SK-N-SH treated with all-trans-retinoic acid at 6 μM for 48 hours (cell line): ENCODE data around the gene LPIN1.

Experiments
- ATAC-seq: fragments of 200-7000 bp; cut with Tn5 transposase; 3 replicates; pipeline ENCODE4 v1.9.1; 2020; ENCODE audit warnings: mild to moderate bottlenecking, moderate library complexity
- ARNTL ChIP-seq: fragments of 450-650 bp; formaldehyde crosslinking; IDR thresholded peaks from 2 replicates; pipeline ENCODE4 v1.5.0; 2020; ENCODE audit warnings: low read depth, mild to moderate bottlenecking, moderate library complexity, borderline replicate concordance
- BACH2 ChIP-seq: fragments of 250-450 bp; sonication (Bioruptor Pico); IDR thresholded peaks from 2 replicates; pipeline ENCODE4 v1.9.0; 2021; ENCODE audit warnings: mild to moderate bottlenecking, borderline replicate concordance
- CSDC2 ChIP-seq: fragments of 250-450 bp; sonication (Bioruptor Pico); IDR thresholded peaks from 2 replicates; pipeline ENCODE4 v1.5.0; 2020; ENCODE audit warnings: mild to moderate bottlenecking, moderate library complexity
- ESRRG ChIP-seq: fragments of 250-450 bp; sonication (Bioruptor Pico); IDR thresholded peaks from 2 replicates; pipeline ENCODE4 v1.6.1; 2021; ENCODE audit warnings: mild to moderate bottlenecking
- GLIS3 ChIP-seq: fragments of 250-450 bp; sonication (Bioruptor Pico); IDR thresholded peaks from 2 replicates; pipeline ENCODE4 v1.5.0; 2020; ENCODE audit warnings: mild to moderate bottlenecking, moderate library complexity
- ISL1 ChIP-seq: fragments of 250-450 bp; sonication (Bioruptor Pico); IDR thresholded peaks from 2 replicates; pipeline ENCODE4 v2.1.2; 2022; ENCODE audit warnings: mild to moderate bottlenecking, moderate library complexity
- OSR1 ChIP-seq: fragments of 250-450 bp; sonication (Bioruptor Pico); IDR thresholded peaks from 2 replicates; pipeline ENCODE4 v1.8.0; 2022; ENCODE audit warnings: moderate library complexity, mild to moderate bottlenecking, inconsistent platforms
- PPARA ChIP-seq: fragments of 250-450 bp; sonication (Bioruptor Pico); IDR thresholded peaks from 2 replicates; pipeline ENCODE4 v1.5.0; 2020; ENCODE audit warnings: mild to moderate bottlenecking, borderline replicate concordance
- RARB ChIP-seq: fragments of 250-450 bp; sonication (Bioruptor Pico); IDR thresholded peaks from 2 replicates; pipeline ENCODE4 v1.8.0; 2021; ENCODE audit warnings: mild to moderate bottlenecking, moderate library complexity
- SNAI2 ChIP-seq: fragments of 250-450 bp; sonication (Bioruptor Pico); IDR thresholded peaks from 2 replicates; pipeline ENCODE4 v1.5.0; 2020; ENCODE audit warnings: mild to moderate bottlenecking, moderate library complexity
- TCF4 ChIP-seq: fragments of 250-450 bp; sonication (Bioruptor Pico); IDR thresholded peaks from 2 replicates; pipeline ENCODE4 v1.8.0; 2021; ENCODE audit warnings: mild to moderate bottlenecking, moderate library complexity, borderline replicate concordance
- TOX ChIP-seq: fragments of 250-450 bp; sonication (Bioruptor Pico); IDR thresholded peaks from 2 replicates; pipeline ENCODE4 v1.8.0; 2021; ENCODE audit warnings: mild to moderate bottlenecking, moderate library complexity, borderline replicate concordance
- ZC3H10 ChIP-seq: fragments of 250-450 bp; sonication (Bioruptor Pico); IDR thresholded peaks from 2 replicates; pipeline ENCODE4 v1.5.1; 2021; ENCODE audit warnings: mild to moderate bottlenecking, moderate library complexity
- ZFP3 ChIP-seq: fragments of 250-450 bp; sonication (Bioruptor Pico); IDR thresholded peaks from 2 replicates; pipeline ENCODE4 v1.5.0; 2020; ENCODE audit warnings: mild to moderate bottlenecking, moderate library complexity
- ZFP30 ChIP-seq: fragments of 450-650 bp; formaldehyde crosslinking; IDR thresholded peaks from 2 replicates; pipeline ENCODE4 v1.5.0; 2022; ENCODE audit warnings: mild to moderate bottlenecking, moderate library complexity
- ZNF565 ChIP-seq: fragments of 450-650 bp; formaldehyde crosslinking; conservative IDR thresholded peaks from 2 replicates; pipeline ENCODE4 v1.5.0; 2020; ENCODE audit warnings: low read depth, mild to moderate bottlenecking, moderate library complexity
- ZNF70 ChIP-seq: fragments of 450-650 bp; formaldehyde crosslinking; IDR thresholded peaks from 2 replicates; pipeline ENCODE4 v1.5.0; 2020; ENCODE audit warnings: mild to moderate bottlenecking, moderate library complexity
- ZNF8 ChIP-seq: fragments of 450-650 bp; formaldehyde crosslinking; IDR thresholded peaks from 2 replicates; pipeline ENCODE4 v1.5.0; 2020; ENCODE audit warnings: mild to moderate bottlenecking, moderate library complexity
- TF ChIP-seq, protein P1 (sequence below): fragments of 250-450 bp; sonication (Bioruptor Pico); IDR thresholded peaks from 2 replicates; pipeline ENCODE4 v1.5.0; 2020; ENCODE audit warnings: mild to moderate bottlenecking, moderate library complexity
- TF ChIP-seq, protein P2 (sequence below): fragments of 250-450 bp; sonication (Bioruptor Pico); IDR thresholded peaks from 2 replicates; pipeline ENCODE4 v1.8.0; 2020; ENCODE audit warnings: mild to moderate bottlenecking, moderate library complexity, borderline replicate concordance
- TF ChIP-seq, protein P3 (sequence below): fragments of 250-450 bp; sonication (Bioruptor Pico); IDR thresholded peaks from 2 replicates; pipeline ENCODE4 v1.8.0; 2021; ENCODE audit warnings: low read depth, mild to moderate bottlenecking, moderate library complexity, borderline replicate concordance
- TF ChIP-seq, protein P4 (sequence below): fragments of 250-450 bp; sonication (Bioruptor Pico); IDR thresholded peaks from 2 replicates; pipeline ENCODE4 v1.5.1; 2020; ENCODE audit warnings: low read depth, mild to moderate bottlenecking, moderate library complexity
- TF ChIP-seq, protein P5 (sequence below): fragments of 250-450 bp; sonication (Bioruptor Pico); IDR thresholded peaks from 2 replicates; pipeline ENCODE4 v1.5.1; 2021; ENCODE audit warnings: mild to moderate bottlenecking, moderate library complexity

Gene LPIN1

DNA sequence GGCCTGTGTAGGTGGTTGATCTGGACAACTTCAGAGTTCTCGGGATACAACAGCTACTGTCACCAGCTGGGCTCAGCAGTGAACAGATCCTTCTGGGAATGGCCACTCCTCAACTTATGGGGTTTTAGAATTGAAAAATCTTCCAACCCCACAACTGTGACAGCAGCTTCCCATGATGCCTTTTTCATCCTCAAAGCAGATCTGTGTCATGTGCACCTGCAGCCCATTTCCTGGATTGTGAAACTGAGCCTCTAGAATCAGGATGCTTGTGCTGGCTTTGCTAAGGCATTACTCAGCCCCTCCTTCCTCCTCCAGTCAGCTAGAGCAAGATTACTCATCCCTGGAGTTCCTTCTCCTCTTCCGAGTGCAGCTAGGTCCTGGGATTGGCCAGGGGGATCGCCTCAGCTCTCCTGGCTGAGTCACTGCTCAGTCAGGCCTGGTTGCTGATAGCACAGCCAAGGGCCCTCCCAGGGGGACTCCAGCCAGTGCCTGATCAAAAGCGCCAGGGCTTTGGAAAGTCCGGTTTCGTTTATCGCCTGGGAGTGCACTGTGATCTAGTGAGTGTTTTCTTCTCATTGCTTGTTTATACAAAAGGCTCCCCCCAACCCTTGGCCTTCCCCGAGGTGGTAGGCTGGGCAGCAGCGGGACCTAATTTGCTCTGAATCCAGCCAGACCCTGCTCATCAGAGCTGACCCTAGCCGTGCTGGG, 2.4 kb upstream of the LPIN1 start:
- ATAC-seq, result peak; percentile 93
- TF ChIP-seq ZFP3 (CRISPR knock-in tag) (peak; percentile 87), SNAI2 (peak; percentile 88), GLIS3 (CRISPR knock-in tag) (peak; percentile 94), RARB (CRISPR knock-in tag) (peak; percentile 79; the same call in 1 of the 2 replicates), TCF4 (CRISPR knock-in tag) (peak; percentile 47; the same call in 1 of the 2 replicates), PPARA (CRISPR knock-in tag) (no peak), ESRRG (CRISPR knock-in tag) (peak; percentile 64), ISL1 (CRISPR knock-in tag) (peak; percentile 70; the same call in 1 of the 2 replicates), ZFP30 (CRISPR knock-in tag) (no peak; the same call in 1 of the 2 replicates), TOX (CRISPR knock-in tag) (no peak), ZNF565 (no peak), ARNTL (CRISPR knock-in tag) (no peak), ZNF70 (CRISPR knock-in tag) (peak; percentile 57), ZC3H10 (CRISPR knock-in tag) (no peak), ZNF8 (CRISPR knock-in tag) (no peak), BACH2 (CRISPR knock-in tag) (no peak), CSDC2 (CRISPR knock-in tag) (0 out of 2 replicates have a peak, but pooled peaks have one; percentile 47)
- TF ChIP-seq, protein P1, sequence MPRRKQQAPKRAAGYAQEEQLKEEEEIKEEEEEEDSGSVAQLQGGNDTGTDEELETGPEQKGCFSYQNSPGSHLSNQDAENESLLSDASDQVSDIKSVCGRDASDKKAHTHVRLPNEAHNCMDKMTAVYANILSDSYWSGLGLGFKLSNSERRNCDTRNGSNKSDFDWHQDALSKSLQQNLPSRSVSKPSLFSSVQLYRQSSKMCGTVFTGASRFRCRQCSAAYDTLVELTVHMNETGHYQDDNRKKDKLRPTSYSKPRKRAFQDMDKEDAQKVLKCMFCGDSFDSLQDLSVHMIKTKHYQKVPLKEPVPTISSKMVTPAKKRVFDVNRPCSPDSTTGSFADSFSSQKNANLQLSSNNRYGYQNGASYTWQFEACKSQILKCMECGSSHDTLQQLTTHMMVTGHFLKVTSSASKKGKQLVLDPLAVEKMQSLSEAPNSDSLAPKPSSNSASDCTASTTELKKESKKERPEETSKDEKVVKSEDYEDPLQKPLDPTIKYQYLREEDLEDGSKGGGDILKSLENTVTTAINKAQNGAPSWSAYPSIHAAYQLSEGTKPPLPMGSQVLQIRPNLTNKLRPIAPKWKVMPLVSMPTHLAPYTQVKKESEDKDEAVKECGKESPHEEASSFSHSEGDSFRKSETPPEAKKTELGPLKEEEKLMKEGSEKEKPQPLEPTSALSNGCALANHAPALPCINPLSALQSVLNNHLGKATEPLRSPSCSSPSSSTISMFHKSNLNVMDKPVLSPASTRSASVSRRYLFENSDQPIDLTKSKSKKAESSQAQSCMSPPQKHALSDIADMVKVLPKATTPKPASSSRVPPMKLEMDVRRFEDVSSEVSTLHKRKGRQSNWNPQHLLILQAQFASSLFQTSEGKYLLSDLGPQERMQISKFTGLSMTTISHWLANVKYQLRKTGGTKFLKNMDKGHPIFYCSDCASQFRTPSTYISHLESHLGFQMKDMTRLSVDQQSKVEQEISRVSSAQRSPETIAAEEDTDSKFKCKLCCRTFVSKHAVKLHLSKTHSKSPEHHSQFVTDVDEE (CRISPR knock-in tag), result 0 out of 2 replicates have a peak, but pooled peaks have one; percentile 57
- TF ChIP-seq, protein P2, sequence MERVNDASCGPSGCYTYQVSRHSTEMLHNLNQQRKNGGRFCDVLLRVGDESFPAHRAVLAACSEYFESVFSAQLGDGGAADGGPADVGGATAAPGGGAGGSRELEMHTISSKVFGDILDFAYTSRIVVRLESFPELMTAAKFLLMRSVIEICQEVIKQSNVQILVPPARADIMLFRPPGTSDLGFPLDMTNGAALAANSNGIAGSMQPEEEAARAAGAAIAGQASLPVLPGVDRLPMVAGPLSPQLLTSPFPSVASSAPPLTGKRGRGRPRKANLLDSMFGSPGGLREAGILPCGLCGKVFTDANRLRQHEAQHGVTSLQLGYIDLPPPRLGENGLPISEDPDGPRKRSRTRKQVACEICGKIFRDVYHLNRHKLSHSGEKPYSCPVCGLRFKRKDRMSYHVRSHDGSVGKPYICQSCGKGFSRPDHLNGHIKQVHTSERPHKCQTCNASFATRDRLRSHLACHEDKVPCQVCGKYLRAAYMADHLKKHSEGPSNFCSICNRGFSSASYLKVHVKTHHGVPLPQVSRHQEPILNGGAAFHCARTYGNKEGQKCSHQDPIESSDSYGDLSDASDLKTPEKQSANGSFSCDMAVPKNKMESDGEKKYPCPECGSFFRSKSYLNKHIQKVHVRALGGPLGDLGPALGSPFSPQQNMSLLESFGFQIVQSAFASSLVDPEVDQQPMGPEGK, result 0 out of 2 replicates have a peak, but pooled peaks have one; percentile 68
- TF ChIP-seq, protein P3, sequence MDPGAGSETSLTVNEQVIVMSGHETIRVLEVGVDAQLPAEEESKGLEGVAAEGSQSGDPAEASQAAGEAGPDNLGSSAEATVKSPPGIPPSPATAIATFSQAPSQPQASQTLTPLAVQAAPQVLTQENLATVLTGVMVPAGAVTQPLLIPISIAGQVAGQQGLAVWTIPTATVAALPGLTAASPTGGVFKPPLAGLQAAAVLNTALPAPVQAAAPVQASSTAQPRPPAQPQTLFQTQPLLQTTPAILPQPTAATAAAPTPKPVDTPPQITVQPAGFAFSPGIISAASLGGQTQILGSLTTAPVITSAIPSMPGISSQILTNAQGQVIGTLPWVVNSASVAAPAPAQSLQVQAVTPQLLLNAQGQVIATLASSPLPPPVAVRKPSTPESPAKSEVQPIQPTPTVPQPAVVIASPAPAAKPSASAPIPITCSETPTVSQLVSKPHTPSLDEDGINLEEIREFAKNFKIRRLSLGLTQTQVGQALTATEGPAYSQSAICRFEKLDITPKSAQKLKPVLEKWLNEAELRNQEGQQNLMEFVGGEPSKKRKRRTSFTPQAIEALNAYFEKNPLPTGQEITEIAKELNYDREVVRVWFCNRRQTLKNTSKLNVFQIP (CRISPR knock-in tag), result peak; percentile 98
- TF ChIP-seq, protein P4, sequence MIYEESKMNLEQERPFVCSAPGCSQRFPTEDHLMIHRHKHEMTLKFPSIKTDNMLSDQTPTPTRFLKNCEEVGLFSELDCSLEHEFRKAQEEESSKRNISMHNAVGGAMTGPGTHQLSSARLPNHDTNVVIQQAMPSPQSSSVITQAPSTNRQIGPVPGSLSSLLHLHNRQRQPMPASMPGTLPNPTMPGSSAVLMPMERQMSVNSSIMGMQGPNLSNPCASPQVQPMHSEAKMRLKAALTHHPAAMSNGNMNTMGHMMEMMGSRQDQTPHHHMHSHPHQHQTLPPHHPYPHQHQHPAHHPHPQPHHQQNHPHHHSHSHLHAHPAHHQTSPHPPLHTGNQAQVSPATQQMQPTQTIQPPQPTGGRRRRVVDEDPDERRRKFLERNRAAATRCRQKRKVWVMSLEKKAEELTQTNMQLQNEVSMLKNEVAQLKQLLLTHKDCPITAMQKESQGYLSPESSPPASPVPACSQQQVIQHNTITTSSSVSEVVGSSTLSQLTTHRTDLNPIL, result peak; percentile 93
- TF ChIP-seq, protein P5, sequence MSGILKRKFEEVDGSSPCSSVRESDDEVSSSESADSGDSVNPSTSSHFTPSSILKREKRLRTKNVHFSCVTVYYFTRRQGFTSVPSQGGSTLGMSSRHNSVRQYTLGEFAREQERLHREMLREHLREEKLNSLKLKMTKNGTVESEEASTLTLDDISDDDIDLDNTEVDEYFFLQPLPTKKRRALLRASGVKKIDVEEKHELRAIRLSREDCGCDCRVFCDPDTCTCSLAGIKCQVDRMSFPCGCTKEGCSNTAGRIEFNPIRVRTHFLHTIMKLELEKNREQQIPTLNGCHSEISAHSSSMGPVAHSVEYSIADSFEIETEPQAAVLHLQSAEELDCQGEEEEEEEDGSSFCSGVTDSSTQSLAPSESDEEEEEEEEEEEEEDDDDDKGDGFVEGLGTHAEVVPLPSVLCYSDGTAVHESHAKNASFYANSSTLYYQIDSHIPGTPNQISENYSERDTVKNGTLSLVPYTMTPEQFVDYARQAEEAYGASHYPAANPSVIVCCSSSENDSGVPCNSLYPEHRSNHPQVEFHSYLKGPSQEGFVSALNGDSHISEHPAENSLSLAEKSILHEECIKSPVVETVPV (CRISPR knock-in tag), result peak; percentile 87

DNA sequence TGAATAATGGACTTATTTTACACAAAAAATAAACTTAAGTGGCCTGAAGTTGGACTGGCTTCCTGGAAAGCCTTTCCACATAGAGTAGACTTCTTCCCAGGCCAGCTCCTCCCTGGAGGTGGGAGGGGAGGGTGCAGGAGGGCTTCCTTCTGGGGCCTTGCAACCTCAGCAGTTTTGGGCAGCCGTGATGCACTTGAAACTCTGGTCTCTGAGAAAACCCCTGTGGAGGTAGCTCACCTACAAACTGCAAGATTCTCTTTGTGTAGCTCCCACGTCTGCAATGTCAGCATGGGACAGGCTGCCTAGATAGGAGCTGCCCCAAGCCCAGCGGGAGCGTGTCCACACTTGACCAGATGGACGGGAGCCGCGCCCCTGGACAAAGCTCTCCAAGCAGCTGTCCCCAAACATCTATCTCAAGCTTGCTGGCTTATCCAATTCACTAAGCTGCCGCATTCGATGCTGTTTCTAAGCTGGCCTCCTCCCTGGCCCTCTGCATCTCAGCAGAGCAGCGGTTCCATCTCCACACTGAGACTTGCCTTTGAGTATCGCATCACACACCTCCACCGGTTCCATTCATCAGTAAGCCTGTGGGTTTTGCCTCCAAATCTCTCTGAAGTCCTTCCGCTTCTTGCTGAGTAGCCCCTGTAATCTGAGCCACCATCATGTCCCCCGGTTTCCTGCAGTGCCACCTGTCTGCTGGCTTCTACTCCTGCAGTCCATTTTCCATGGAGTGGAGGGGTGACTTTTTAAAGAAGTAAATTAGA, 1.6 kb upstream of the LPIN1 start:
- ATAC-seq, result peak; percentile 33
- no peak for TF ChIP-seq OSR1 (CRISPR knock-in tag)
- TF ChIP-seq TCF4 (CRISPR knock-in tag), result no peak
- TF ChIP-seq ZNF70 (CRISPR knock-in tag), result no peak
- TF ChIP-seq TOX (CRISPR knock-in tag), result no peak
- no peak for TF ChIP-seq ZNF8 (CRISPR knock-in tag)
- TF ChIP-seq, protein P3 (CRISPR knock-in tag), result no peak
- TF ChIP-seq, protein P1 (CRISPR knock-in tag), result no peak
- TF ChIP-seq RARB (CRISPR knock-in tag), result no peak
- no peak for TF ChIP-seq SNAI2
- no peak for TF ChIP-seq GLIS3 (CRISPR knock-in tag)
- TF ChIP-seq BACH2 (CRISPR knock-in tag), result no peak
